B cell (primary cell): Measurements from ENCODE around the gene COPZ1. TPM values are rescaled to one million over a fixed set of nuclear protein-coding genes. Genes with fewer than 3 reads are reported as not detected.

Experiments
- ATAC-seq: fragments of 200-7000 bp; cut with Tn5 transposase; one replicate; pipeline ENCODE4 v1.10.0; 2021; ENCODE audit warnings: low read depth, mild to moderate bottlenecking, moderate number of reproducible peaks, moderate library complexity
- CTCF ChIA-PET: fragments of 350-600 bp; sonication (Branson Sonifier 250); formaldehyde crosslinking; loops from one replicate; lab custom pipeline; 2021; ENCODE audit warnings: antibody characterized with exemption, inconsistent platforms; lab: Charles Lee
- POLR2A ChIA-PET: fragments of 350-600 bp; sonication (Branson Sonifier 250); formaldehyde crosslinking; loops from one replicate; lab custom pipeline; 2021; ENCODE audit warnings: antibody characterized with exemption; lab: Charles Lee
- DNase-seq: peaks from one replicate; pipeline ENCODE4 v3.0.0; 2013
- H2AFZ ChIP-seq: 2 replicates; pipeline ENCODE4 v1.6.1; 2012; ENCODE audit warnings: mild to moderate bottlenecking, low read depth, low read length; ENCODE audit not compliant: insufficient read depth, poor library complexity, severe bottlenecking
- H3K27ac ChIP-seq, 2 donors: 1 replicate in 1 of 2; 2 replicates in 1 of 2; pipeline ENCODE4 v1.5.1; 2012 to 2013; ENCODE audit warnings: low read length in 2 of 2, mild to moderate bottlenecking in 2 of 2, moderate library complexity in 1 of 2
- H3K27me3 ChIP-seq, 4 experiments: fragments of 200-600 bp in 1 of 4; sonication (generic) in 1 of 4; replicated peaks in 1 of 4; 1 replicate in 2 of 4; 2 replicates in 2 of 4; pipeline versions ENCODE4 v1.6.1 to v1.7.0; 2013 to 2016; ENCODE audit warnings: low read length in 3 of 4, mild to moderate bottlenecking in 2 of 4, mixed read lengths in 1 of 4, moderate library complexity in 1 of 4; ENCODE audit not compliant: insufficient read depth in 4 of 4, control insufficient read depth in 3 of 4; ENCODE audit errors: control extremely low read depth in 1 of 4
- H3K36me3 ChIP-seq, 2 experiments: replicated peaks in 1 of 2; 1 replicate in 1 of 2; 2 replicates in 1 of 2; pipeline versions ENCODE4 v1.6.1 to v1.7.1; 2013; ENCODE audit warnings: low read length in 1 of 2; ENCODE audit not compliant: insufficient read depth in 2 of 2, control insufficient read depth in 1 of 2; ENCODE audit errors: control extremely low read depth in 1 of 2, extremely low read depth in 1 of 2
- H3K4me1 ChIP-seq, 2 donors: fragments of 200-600 bp in 1 of 2; sonication (generic) in 1 of 2; 1 replicate in 1 of 2; 2 replicates in 1 of 2; pipeline versions ENCODE4 v1.5.1 to v1.6.1; 2013 to 2017; ENCODE audit warnings: low read length in 2 of 2; ENCODE audit not compliant: control insufficient read depth in 2 of 2, insufficient read depth in 2 of 2
- H3K4me2 ChIP-seq: replicated peaks from 2 replicates; pipeline ENCODE3; 2012; ENCODE audit warnings: mild to moderate bottlenecking, low read depth, low read length; ENCODE audit not compliant: poor library complexity, severe bottlenecking
- H3K4me3 ChIP-seq, 5 experiments: fragments of 200-600 bp in 1 of 5; sonication (generic) in 1 of 5; 1 replicate in 3 of 5; 2 replicates in 2 of 5; pipeline versions ENCODE4 v1.5.1 to v1.7.0; 2011 to 2016; ENCODE audit warnings: low read length in 4 of 5, mild to moderate bottlenecking in 4 of 5, low read depth in 2 of 5, control low read depth in 1 of 5, moderate library complexity in 1 of 5; ENCODE audit not compliant: insufficient read depth in 1 of 5; ENCODE audit errors: control extremely low read depth in 1 of 5, extremely low read depth in 1 of 5
- H3K79me2 ChIP-seq: fragments of 200-600 bp; sonication (generic); one replicate; pipeline ENCODE4 v1.6.0; 2016; ENCODE audit warnings: low read length; ENCODE audit not compliant: control insufficient read depth, insufficient read depth
- H3K9ac ChIP-seq: fragments of 200-600 bp; sonication (generic); 2 replicates; pipeline ENCODE4 v1.6.1; 2017; ENCODE audit warnings: mild to moderate bottlenecking, low read length, moderate library complexity
- H3K9me3 ChIP-seq, 3 donors: one replicate each; pipeline versions ENCODE4 v1.6.1 to v1.7.1; 2013; ENCODE audit warnings: low read length in 2 of 3; ENCODE audit not compliant: control insufficient read depth in 2 of 3, insufficient read depth in 1 of 3; ENCODE audit errors: control extremely low read depth in 1 of 3
- H4K20me1 ChIP-seq: 2 replicates; pipeline ENCODE4 v1.6.0; 2012; ENCODE audit warnings: mild to moderate bottlenecking, low read length; ENCODE audit not compliant: insufficient read depth, control insufficient read depth, poor library complexity, severe bottlenecking
- H3K27ac Mint-ChIP-seq: one replicate; pipeline ENCODE4 v1.8.0; 2021; ENCODE audit warnings: mixed read lengths
- H3K27me3 Mint-ChIP-seq: one replicate; pipeline ENCODE4 v1.8.0; 2021; ENCODE audit warnings: mixed read lengths
- H3K4me1 Mint-ChIP-seq: one replicate; pipeline ENCODE4 v1.8.0; 2021; ENCODE audit warnings: mixed read lengths
- H3K4me3 Mint-ChIP-seq: one replicate; pipeline ENCODE4 v1.8.0; 2021; ENCODE audit warnings: mixed read lengths
- H3K9me3 Mint-ChIP-seq: one replicate; pipeline ENCODE4 v1.8.0; 2022; ENCODE audit warnings: mixed read lengths; ENCODE audit not compliant: insufficient read depth
- CTCF ChIP-seq: fragments of 200-600 bp; IDR thresholded peaks from one replicate; pipeline ENCODE4 v1.8.0; 2022; ENCODE audit warnings: antibody characterized with exemption, mild to moderate bottlenecking
- EZH2 ChIP-seq: IDR thresholded peaks from 2 replicates; pipeline ENCODE4 v1.6.1; 2012; ENCODE audit warnings: borderline replicate concordance, low read depth, mild to moderate bottlenecking, moderate library complexity, low read length; ENCODE audit not compliant: insufficient read depth, poor library complexity, severe bottlenecking
- WGBS: methylation state at CpG from one replicate; pipeline ENCODE4 v1.1.5; 2013; ENCODE audit warnings: missing lambda C conversion rate; ENCODE audit not compliant: insufficient coverage; 5-methylcytosine and 5-hydroxymethylcytosine counted together
- intact Hi-C: fragments of 100-400 bp; cut with micrococcal nuclease; formaldehyde crosslinking; loops from one replicate; pipeline ENCODE4 v1.10.0; 2022
- polyA plus RNA-seq: library from polyadenylated mRNA; depleted of rRNA; stranded (reverse); fragments of >200 nt; gene quantifications from 2 replicates; pipeline ENCODE4 v1.2.3, GENCODE V29; 2012
- total RNA-seq, 2 donors: library from RNA; stranded (reverse); fragments of 120-200 nt in 1 of 2; gene quantifications; 1 replicate in 1 of 2; 2 replicates in 1 of 2; pipeline versions ENCODE4 v1.2.3 to v1.2.4, GENCODE V29; 2013 to 2022

Gene COPZ1
- total and polyA plus RNA-seq, 2 donors (not counting 1 experiment from before 2014, with no cell fraction given), result 54.9 to 72.1 TPM

GRCh38 chr12:54385251-54385914, 60.5 kb downstream of the COPZ1 start:
- Mint-ChIP-seq H3K4me1 (peaks cover 69% of the 10 kb centered on the region), H3K9me3 (no peaks in the 10 kb centered on the region), H3K27ac (peak overlapping the region; percentile 80), H3K4me3 (peak overlapping the region; percentile 55), H3K27me3 (no peaks in the 10 kb centered on the region)
- no peaks in the 10 kb centered on the region for H3K9me3 ChIP-seq
- 15% methylated on average over 8 of the region's 10 CpGs for WGBS
- peaks cover 7% of the 10 kb centered on the region for H3K79me2 ChIP-seq
- DNase-seq (peak; percentile 73), ATAC-seq (peak; percentile 62)
- intact Hi-C loops, result no loop called here
- H3K4me2 ChIP-seq, result peak overlapping the region; percentile 78
- CTCF ChIA-PET, result interaction anchor here (0.7 to 3.6 kb wide), 7 partner anchors 10 to 194 kb away, joined by 3 to 26 read pairs (median 4); no protein-coding TSS in a partner anchor
- no peaks in the 10 kb centered on the region for H3K27me3 ChIP-seq
- peak overlapping the region; percentile 61 for H2AFZ ChIP-seq
- peak overlapping the region; percentile 36 for H3K9ac ChIP-seq
- peaks cover 75 to 86% of the 10 kb centered on the region in 2 donors for H3K4me1 ChIP-seq
- no peaks in the 10 kb centered on the region for H4K20me1 ChIP-seq
- peaks cover 0 to 10% of the 10 kb centered on the region in 2 experiments for H3K36me3 ChIP-seq
- TF ChIP-seq CTCF (no peak), EZH2 (no peak)
- peak overlapping the region; percentile 75 to 85 for H3K27ac ChIP-seq
- H3K4me3 ChIP-seq, result peak overlapping the region in 3 of 5 experiments; percentile 1 to 31 (median 4)
- POLR2A ChIA-PET, result no interaction called here
